NB4 (cell line): ENCODE measurements around the gene TFAM.

Source experiments
- CTCF ChIP-seq: IDR thresholded peaks from one replicate; pipeline ENCODE4 v1.5.1; 2012; ENCODE audit warnings: low read depth, low read length
- MYC ChIP-seq: IDR thresholded peaks from 2 replicates; pipeline ENCODE4 v1.6.1; 2011; ENCODE audit warnings: low read depth, low read length
- POLR2A ChIP-seq: IDR thresholded peaks from 2 replicates; pipeline ENCODE4 v1.6.1; 2011; ENCODE audit warnings: mild to moderate bottlenecking; ENCODE audit not compliant: insufficient read length; ENCODE audit errors: extremely low read depth

GRCh38 chr10:58356756-58357155 lies 28.5 kb upstream of the TFAM start:
- TF ChIP-seq CTCF (no peak), POLR2A (no peak), MYC (no peak)
